GM19351 (cell line): ENCODE results near the gene FOS.
"Not testable (repeated sequence)": the region's sequence is repeated elsewhere in the genome, so short reads cannot be mapped to it uniquely, and the experiment has no call there.

Experiments used
- ATAC-seq: cut with Tn5 transposase; IDR thresholded peaks from one replicate; pipeline ENCODE4 v1.9.1; 2021; ENCODE audit warnings: mild to moderate bottlenecking, moderate library complexity; ENCODE audit not compliant: unreplicated experiment

The FOS gene

DNA sequence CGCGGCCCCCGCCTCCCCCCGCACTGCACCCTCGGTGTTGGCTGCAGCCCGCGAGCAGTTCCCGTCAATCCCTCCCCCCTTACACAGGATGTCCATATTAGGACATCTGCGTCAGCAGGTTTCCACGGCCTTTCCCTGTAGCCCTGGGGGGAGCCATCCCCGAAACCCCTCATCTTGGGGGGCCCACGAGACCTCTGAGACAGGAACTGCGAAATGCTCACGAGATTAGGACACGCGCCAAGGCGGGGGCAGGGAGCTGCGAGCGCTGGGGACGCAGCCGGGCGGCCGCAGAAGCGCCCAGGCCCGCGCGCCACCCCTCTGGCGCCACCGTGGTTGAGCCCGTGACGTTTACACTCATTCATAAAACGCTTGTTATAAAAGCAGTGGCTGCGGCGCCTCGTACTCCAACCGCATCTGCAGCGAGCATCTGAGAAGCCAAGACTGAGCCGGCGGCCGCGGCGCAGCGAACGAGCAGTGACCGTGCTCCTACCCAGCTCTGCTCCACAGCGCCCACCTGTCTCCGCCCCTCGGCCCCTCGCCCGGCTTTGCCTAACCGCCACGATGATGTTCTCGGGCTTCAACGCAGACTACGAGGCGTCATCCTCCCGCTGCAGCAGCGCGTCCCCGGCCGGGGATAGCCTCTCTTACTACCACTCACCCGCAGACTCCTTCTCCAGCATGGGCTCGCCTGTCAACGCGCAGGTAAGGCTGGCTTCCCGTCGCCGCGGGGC, at the start of gene FOS:
Gene FOS, plus strand, starts transcription at position 407 of the 731 bp plus-strand sequence. Its CDS starts 155 bp downstream, at position 562.
- ATAC-seq: peak; percentile 81

DNA sequence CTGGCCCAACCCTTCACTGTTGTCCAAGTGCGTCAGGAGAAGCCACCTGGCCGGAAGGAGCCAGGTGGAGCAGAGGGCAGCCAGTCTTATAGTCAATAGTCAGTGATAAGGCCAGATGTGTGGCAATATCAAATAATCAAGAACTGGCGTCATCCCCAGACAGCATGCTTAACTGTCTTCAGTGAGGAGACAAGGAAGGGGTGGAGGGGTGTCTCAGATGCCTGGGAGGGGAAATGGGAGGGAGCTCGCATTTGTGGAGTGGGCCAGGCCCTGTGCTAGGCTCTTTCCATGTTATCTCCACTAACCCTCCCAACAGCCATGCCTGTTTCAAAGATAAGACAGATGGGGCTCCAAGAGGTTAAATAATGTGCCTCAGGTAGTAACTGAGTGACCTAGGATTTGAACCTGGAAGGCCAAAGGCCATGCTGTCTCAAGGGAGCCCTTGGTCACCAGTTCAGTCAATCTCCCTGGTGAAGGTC, 48.9 kb upstream of the FOS start:
- ATAC-seq: no peak

DNA sequence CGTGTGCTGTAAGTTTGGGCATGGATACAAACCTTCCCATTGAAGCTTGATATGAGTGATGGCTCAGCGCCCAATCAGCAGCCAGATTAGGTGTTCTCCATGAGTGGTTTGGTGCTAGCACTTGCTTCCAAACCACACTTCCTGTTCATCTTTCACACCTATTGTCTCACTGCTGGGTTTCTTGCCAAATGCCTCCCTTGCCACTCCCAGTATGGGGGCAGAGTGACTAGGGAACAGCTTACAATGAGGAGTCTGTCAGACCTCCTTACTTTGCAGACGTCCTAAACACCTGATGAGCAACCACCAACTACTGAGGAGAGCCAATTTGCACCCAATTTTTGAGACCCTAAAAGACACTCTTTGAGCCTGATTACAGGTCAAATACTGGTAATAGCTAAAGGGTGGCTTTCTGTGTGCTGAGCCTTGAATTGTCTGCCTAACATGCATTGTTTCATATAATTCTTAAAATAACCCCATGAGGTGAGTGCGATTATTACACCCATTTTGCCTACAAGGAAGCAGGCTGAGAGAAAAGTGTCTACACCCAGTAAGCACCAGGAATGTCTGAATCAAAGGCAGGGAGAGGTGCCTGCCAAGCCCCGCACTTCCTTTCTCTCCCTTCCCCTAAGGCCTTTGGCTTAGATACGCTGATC, 48.4 kb upstream of the FOS start:
- ATAC-seq: peak; percentile 49

DNA sequence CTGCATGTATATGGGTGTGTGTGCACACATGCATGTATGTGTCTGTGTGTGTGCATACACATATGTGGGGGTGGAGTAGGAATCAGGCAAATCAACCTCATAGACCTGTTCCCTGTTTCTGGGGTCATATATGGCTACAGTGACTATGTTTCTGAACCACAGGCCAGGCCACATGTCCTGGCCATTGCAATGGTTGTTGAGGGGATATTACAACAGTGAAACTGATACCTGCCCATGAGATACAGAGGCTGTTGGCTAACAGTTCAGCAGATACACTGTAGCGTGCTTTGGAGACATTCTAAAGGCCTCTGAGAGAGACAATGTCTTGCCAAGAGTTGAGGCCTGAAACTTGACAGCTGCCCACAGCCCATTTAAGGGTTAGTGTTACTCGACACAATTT, 47.3 kb upstream of the FOS start:
- ATAC-seq: peak; percentile 62

DNA sequence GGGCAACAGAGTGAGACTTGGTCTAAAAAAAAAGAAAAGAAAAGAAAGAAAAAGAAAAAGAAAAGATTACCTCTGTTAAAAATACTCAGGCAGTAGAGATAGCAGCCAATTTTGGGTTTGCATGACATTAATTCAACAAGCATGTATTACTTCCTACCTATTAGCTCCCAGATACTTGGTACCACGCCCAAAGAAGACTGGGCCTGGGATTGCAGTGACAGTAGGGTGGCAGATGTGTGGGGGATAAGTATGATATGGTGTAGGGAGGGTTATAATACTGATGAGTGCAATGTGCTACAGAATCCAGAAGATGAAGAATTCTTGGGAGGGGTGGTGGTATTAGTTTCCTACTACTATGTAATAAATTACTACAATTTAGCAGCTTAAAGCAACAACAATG, 46.4 kb upstream of the FOS start:
- no peak for ATAC-seq

DNA sequence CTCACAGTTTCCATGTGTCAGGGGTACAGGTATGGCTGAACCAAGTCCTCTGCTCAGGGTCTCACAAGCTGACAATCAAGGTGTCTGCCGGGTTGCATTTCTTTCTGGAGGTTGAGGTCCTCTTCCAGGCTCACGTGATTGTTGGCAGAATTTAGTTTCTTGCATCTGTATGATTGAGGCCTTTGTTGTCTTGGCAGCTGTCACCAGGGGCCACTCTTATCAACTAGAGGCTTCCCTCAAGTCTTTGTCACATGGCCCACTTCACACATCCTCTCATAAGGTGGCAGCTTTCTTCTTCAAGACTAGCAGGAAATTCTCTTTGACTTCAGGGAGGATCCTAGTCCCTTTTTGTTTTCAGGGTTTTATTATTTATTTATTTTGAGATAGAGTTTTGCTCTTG, 46.0 kb upstream of the FOS start:
- ATAC-seq: no peak

DNA sequence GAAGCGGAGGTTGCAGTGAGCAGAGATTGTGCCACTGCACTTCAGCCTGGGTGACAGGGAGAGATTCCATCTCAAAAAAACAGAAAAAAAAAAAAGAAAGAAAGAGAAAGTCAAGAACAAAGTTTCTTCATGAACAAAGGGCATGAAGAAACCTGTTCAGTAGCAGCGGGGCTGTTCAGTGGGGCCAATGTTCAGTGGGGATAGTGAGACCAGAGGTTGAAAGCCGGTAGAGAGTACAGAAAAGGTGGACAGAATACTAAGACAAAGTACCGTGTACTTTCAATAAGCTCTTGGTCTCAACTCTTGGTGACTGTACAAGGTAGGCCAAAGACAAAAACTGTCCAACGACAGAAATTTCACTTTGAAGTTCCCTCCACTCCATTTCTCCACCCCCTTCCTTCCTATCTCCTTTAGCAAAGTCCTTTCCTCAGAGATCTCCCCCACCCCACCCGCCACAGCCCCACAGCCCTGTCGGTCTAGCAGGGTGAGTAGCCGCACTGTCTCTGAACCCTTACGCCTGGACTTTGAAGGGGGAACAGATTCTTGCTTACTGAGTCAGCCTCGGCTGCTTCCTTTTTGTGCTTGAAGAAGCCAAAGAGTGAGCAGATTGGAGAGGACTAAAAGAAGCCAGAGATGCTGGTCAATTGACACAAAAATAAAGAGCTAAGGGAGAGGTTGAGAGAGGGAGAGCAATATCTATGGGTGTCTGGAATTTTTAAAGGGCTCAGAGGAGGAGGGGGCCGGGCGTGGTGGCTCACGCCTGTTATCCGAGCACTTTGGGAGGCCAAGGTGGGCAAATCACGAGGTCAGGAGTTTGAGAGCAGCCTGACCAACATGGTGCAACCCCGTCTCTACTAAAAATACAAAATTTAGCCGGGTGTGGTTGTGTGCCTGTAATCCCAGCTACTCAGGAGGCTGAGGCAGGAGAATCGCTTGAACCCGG, 44.2 kb upstream of the FOS start:
- ATAC-seq: no peak

DNA sequence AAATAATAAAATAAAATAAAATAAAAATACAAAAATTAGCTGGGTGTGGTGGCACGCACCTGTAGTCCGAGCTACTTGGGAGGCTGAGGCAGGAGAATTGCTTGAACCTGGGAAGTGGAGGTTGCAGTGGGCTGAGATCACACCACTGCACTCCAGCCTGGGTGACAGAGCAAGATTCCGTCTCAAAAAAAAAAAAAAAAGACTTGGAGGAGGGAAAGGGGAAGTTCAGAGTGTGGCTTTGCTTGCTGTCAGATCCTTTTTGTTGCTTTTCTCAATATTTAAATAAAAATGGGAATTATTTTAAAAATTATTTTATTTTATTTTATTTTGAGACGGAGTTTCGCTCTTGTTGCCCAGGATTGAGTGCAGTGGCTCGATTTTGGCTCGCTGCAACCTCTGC, 43.4 kb upstream of the FOS start:
- not testable (repeated sequence) for ATAC-seq

DNA sequence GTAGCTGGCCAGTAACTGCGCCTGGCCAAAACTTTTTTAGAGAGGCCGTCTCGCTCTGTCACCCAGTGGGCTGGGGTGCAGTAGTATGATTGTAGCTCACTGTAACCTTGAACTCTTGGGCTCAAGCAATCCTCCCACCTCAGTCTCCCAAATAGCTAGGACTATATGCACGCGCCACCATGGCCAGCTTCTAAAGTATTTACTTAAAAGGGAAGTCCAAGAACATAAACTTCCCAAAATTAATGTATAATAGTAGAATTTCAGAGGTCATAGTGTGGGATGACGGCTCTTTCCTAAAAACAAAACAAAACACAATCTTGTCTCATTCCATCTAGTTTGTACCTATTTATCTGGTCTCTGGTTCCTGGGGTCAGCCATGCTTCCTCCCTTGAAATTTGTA, 42.2 kb upstream of the FOS start:
- ATAC-seq: no peak

DNA sequence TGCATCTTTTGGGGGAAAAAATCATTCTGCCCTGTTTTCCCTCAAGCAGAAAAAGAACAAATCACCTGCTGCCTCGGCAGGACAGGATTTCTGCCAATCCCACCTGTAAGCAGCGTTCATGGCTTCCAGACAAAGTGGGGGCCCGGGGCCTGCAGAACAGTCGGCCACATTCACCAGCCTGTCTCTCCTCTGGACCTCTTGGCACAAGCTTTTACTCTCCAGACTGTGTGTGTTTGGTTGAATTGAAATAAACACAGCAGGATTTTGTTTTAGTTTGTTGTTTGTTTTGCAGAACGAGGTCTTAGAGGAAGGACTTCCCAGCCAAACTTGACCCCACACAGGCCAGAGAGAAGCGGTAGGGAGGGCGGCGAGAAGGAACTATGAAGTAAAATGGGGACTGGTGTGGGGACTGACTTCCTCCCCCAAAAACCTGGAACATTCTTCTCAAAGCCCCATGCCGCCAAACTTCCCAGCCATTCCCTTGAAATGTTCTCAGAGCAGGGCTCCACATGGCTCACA, 41.7 kb upstream of the FOS start:
- no peak for ATAC-seq

DNA sequence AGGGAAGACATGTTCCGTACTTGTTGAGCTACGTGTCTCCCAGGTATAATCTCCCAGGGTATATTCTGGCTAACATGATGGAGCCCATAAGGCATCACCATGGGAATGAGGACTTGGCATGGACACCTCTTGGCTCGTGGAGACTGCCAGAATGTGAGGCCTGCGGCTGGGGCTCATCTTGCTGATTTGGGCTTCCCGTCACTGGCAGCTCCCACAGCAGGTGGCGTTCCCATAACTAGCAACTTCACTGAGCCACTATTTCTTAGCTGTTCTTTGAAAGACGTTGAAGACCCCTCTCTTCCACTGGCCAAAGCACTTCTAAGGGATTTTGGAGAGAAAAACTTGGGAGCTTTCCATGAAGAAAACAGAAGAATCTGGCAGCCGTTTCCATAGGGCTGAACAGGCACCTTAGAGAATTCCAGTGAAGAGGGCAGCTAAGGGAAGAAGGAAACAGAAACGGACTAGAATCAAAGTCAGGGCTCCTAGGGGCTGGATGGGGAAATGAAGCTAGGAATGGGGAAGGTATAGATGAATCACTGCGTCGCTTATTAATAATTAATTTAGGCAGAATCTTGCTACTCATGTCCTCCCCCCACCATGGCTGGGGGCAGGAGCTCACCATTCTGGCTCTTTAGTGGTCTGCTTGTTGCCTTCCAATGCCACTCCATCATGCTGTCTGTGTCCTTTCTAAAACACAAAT, 39.7 kb upstream of the FOS start:
- ATAC-seq: no peak

DNA sequence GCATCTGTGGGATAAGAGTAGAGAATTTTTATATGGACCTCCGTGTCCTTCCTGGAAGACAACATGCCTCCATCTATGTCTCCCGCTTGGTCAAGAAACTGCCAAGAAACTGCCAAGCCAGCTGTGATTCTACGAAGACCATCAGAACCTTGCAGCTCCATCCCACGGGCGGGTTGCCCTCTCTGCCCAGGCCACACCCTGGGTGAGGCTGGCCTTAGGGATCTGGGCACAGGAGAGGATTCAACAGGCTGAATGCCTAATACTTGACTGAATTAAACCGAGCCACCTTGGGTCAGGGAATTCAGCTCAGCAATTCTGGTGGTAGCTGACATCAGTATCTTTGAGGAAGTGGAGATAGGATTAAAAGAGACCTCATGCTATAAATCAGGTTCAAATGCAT, 37.8 kb upstream of the FOS start:
- no peak for ATAC-seq

DNA sequence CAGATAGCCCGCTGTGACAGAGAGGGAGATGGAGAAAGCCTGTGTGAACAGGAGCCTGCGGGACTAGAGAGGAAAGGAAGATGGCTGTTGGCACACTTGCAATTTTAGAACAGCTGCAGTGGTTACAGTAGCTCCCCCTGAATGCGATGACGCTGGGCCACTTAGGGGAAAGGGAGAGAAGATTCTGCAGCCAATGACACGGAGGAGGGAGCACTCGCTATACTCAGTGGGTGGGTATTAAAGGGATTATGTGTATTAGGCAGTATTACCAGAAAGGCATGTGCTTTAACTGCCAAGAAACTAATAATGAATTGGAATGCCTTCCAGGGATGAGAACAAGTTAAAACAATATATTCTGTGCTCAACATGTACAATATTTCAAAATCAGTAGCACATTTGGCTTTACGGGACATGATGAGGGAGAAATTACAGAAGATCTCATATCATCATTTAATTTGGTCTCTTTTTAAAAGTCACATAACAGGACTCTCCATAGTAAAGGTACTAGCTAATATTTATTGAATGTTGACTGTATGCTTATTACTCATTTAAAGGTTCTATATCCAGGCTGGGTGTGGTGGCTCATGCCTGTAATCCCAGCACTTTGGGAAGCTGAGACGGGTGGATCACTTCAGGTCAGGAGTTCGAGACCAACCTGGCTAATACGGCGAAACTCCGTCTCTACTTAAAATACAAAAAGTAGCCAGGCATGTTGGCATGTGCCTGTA, 35.9 kb upstream of the FOS start:
- ATAC-seq: no peak

DNA sequence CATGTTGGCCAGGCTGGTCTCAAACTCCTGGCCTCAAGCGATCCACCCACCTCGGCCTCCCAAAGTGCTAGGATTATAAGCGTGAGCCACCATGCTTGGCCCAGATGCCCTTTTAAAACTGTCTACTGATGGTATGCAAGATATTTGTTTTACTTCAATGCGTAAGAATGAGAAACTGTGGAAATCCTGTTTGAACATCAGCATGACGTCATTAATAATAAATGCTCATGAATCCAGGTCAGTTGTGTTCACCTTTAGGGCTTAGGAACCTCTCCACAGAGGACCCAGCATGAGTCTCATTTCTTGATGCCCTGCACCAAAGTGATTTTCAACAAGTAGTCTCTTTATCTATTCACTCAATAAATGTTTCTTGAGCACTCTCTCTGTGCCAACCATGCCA, 34.5 kb upstream of the FOS start:
- no peak for ATAC-seq

DNA sequence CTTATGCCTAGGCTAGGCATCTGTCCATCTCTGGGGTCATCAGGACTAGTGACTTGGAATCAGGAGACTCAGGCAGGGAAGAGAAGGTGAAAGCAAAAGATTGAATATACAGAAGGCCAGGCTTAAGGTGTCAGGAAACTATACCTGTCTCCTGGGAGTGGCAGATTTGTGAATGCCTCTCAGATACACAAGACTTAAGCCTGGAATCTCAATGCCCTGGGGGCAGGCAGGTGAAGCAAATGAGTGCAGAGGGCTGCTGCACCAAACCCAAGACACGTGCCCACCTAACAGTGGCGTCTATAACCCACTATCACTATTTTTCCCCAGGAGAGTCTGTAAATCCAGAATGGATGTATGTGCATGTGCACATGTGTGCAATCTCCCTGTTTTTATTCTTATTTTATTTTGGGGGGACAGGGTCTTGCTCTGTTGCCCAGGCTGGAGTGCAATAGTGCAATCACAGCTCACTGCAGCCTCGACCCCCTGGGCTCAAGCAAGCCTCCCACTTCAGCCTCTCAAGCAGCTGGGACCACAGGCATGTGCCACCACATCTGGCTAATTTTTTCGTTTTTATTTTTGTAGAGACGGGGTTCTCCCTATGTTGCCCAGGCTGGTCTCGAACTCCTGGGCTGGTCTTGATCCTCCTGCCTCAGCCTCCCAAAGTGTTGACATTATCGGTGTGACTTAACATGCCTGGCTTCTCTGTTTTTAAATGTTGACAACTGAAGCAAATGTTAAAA, 31.9 kb upstream of the FOS start:
- ATAC-seq: no peak

DNA sequence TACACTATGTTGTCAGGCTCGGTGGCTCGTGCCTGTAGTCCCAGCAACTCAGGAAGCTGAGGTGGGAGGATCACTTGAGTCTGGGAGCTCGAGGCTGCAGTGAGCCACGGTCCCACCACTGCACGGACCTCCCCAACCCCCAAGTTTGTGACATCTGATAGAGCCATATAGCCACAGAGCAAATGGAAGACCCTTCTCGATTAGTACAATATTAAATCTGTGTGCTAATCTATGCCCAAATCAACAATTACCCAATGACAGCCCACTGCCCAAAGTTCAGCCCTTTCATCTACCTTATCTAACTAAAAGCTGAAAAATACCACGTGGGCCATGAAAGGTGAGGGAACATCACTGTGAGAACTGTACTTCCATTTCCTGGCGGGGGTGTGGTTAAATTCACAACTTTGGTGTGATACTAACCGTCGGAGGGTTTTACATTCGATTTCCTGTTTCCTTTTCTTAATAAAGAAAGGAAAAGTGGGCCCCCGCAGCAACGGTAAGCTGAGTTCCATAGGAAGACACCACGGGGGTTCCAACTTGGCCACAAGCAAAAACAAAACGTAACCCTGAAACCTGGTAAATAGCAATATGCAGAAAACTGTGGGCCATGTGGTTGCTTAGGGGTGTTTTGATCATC, 31.2 kb upstream of the FOS start:
- ATAC-seq: no peak

DNA sequence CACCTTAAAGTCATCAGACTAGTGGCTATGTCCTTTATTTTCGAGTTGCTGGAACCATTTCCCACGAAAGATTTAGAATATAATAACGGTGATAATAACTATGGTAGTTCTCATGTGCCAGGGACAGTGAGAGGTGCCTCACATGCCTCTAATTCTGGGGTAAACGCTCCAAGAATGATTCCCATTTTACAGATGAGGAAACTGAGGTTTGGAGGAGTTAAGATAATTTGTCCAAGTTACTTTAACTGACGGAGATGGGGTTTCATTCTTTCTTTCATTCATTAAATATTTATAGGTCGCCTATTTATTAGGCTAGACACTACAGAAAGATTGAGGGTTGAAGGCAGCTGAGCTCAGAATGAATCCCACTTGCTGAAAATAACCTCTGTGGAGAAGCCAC, 30.7 kb upstream of the FOS start:
- no peak for ATAC-seq

DNA sequence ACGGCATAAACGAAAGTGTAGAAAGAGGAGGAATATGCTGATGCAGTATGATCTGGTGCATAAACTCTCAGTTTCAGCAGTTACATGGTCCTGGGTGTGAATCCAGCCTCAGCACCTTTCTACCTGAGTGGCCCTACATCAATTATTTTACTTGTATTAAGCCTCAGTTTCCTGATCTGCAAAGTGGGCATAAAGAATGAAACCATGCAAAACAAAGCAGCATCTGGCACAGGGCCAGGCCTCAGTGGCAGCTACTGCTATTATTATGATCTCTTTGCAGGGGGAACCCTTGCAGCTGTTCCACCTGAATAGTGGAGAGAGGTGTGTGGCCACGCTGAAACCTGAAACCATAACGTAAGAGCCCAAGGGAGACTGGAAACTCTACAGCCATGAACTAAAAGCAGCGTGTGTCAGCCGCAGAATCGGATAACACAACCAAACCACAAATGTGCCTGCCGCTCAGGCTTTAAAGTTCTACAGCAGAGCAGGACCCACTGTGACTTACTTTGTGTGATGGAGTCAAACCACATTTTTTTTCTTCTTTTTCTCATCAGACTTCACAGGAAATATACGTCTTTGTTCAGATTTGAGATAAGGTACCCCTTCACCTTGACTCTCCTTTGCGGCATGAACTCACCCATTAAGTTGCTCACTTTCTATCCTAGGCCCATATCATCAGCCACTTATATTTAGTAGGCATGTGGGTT, 29.2 kb upstream of the FOS start:
- ATAC-seq: peak; percentile 87
